PFSK-1 (cell line): ENCODE measurements around the gene DTX4.

Experiments
- FOXP2 ChIP-seq: optimal IDR thresholded peaks from 2 replicates; pipeline ENCODE3; 2011; ENCODE audit warnings: borderline replicate concordance, control low read depth, inconsistent platforms; ENCODE audit not compliant: insufficient read depth; ENCODE audit errors: extremely low read length, extremely low read depth
- POLR2AphosphoS5 ChIP-seq: IDR thresholded peaks from 2 replicates; pipeline ENCODE4 v1.6.1; 2012; ENCODE audit warnings: low read depth, mild to moderate bottlenecking, control low read depth, low read length, moderate library complexity
- REST ChIP-seq, 2 experiments: IDR thresholded peaks; 2 replicates each; pipeline versions ENCODE4 v1.6.1 to v1.8.0; 2011 to 2012; ENCODE audit warnings: low read depth in 2 of 2, low read length in 2 of 2, control low read depth in 1 of 2, inconsistent platforms in 1 of 2, mild to moderate bottlenecking in 1 of 2, moderate library complexity in 1 of 2; ENCODE audit not compliant: insufficient read depth in 1 of 2
- SIN3A ChIP-seq: IDR thresholded peaks from 2 replicates; pipeline ENCODE4 v1.6.1; 2012; ENCODE audit warnings: mild to moderate bottlenecking, low read length, moderate library complexity, borderline replicate concordance; ENCODE audit not compliant: insufficient read depth
- TAF1 ChIP-seq: IDR thresholded peaks from 2 replicates; pipeline ENCODE4 v1.6.1; 2012; ENCODE audit warnings: low read length, control low read depth, borderline replicate concordance; ENCODE audit not compliant: insufficient read depth

The DTX4 gene

GRCh38 chr11:59212744-59213631, 41.1 kb downstream of the DTX4 start, which contains the start of gene MPEG1:
Gene MPEG1 (minus strand): TSS chr11:59212927. CDS start chr11:59212865, 62 bp downstream.
- TF ChIP-seq REST (IDR thresholded peaks at IDR 0.05; ENCODE audit: insufficient read depth in 1 of 2, low read depth in 2 of 2, low read length in 2 of 2) = no peak
- no peak for TF ChIP-seq TAF1
- TF ChIP-seq FOXP2 = no peak
- no peak for TF ChIP-seq SIN3A
- no peak for TF ChIP-seq POLR2AphosphoS5

- TF ChIP-seq TAF1 (no peak), SIN3A (no peak), FOXP2 (no peak)
Measured at GRCh38 chr11:59214141-59214893, 42.4 kb downstream of the DTX4 start.

GRCh38 chr11:59216641-59217564, 45.0 kb downstream of the DTX4 start:
- TF ChIP-seq TAF1 (no peak), POLR2AphosphoS5 (no peak), SIN3A (no peak), REST (IDR thresholded peaks at IDR 0.05; ENCODE audit: insufficient read depth in 1 of 2, low read depth in 2 of 2, low read length in 2 of 2) (no peak), FOXP2 (no peak)

- TF ChIP-seq POLR2AphosphoS5 = no peak
- TF ChIP-seq TAF1 = no peak
- TF ChIP-seq SIN3A = no peak
- no peak for TF ChIP-seq FOXP2
- no peak for TF ChIP-seq REST (IDR thresholded peaks at IDR 0.05; ENCODE audit: insufficient read depth in 1 of 2, low read depth in 2 of 2, low read length in 2 of 2)
Measured at GRCh38 chr11:59218319-59218718, 46.4 kb downstream of the DTX4 start.

- TF ChIP-seq REST (IDR thresholded peaks at IDR 0.05; ENCODE audit: insufficient read depth in 1 of 2, low read depth in 2 of 2, low read length in 2 of 2) (no peak), POLR2AphosphoS5 (no peak), TAF1 (no peak), FOXP2 (no peak), SIN3A (no peak)
Measured at GRCh38 chr11:59218893-59219292, 47.0 kb downstream of the DTX4 start.
